TTC549 (cell line): ENCODE results near the gene UTS2R.
"Not testable (repeated sequence)": the region's sequence is repeated elsewhere in the genome, so short reads cannot be mapped to it uniquely, and the experiment has no call there.

ENCODE experiments used
- FAIRE-seq: peaks from 2 replicates; lab custom pipeline; 2012; peaks lifted over from hg19 to GRCh38; lab: Jason Lieb, UNC

UTS2R gene

GRCh38 chr17:82354804-82355308, 16.7 kb upstream of the UTS2R start:
- no peak for FAIRE-seq

GRCh38 chr17:82355770-82356427, 15.7 kb upstream of the UTS2R start:
- FAIRE-seq = no peak

GRCh38 chr17:82356845-82357355, 14.7 kb upstream of the UTS2R start:
- FAIRE-seq = no peak

GRCh38 chr17:82357394-82357793, 14.2 kb upstream of the UTS2R start:
- no peak for FAIRE-seq

- no peak for FAIRE-seq
Measured at GRCh38 chr17:82358465-82359350, 12.9 kb upstream of the UTS2R start, which contains the start of gene TEX19. Gene TEX19, plus strand, starts transcription at chr17:82359247. Its CDS starts 2,904 bp downstream, at chr17:82362151.

- FAIRE-seq = not testable (repeated sequence)
Measured at GRCh38 chr17:82359451-82360074, 12.0 kb upstream of the UTS2R start.

GRCh38 chr17:82361885-82362633, 9.5 kb upstream of the UTS2R start:
- no peak for FAIRE-seq

GRCh38 chr17:82365606-82366295, 5.8 kb upstream of the UTS2R start:
- FAIRE-seq = no peak

GRCh38 chr17:82366749-82367148, 4.8 kb upstream of the UTS2R start:
- FAIRE-seq = no peak

GRCh38 chr17:82367724-82368524, 3.6 kb upstream of the UTS2R start:
- FAIRE-seq = no peak

- no peak for FAIRE-seq
Measured at GRCh38 chr17:82369211-82369610, 2.4 kb upstream of the UTS2R start.

GRCh38 chr17:82370471-82371332, 863 bp upstream of the UTS2R start:
- no peak for FAIRE-seq

GRCh38 chr17:82372249-82373071, 895 bp downstream of the UTS2R start:
- FAIRE-seq = no peak

- FAIRE-seq = not testable (repeated sequence)
Measured at GRCh38 chr17:82373072-82373452, 1.5 kb downstream of the UTS2R start.

- FAIRE-seq = no peak
Measured at GRCh38 chr17:82373731-82374625, 2.4 kb downstream of the UTS2R start.

- no peak for FAIRE-seq
Measured at GRCh38 chr17:82374626-82375331, 3.2 kb downstream of the UTS2R start.
